ENCODE results near the gene SYNPO. TPM values are rescaled to one million over a fixed set of nuclear protein-coding genes. Genes with fewer than 3 reads are reported as not detected.

Gene SYNPO
- polyA plus RNA-seq, 1 of the 3 experiments (the other 2 are of a cell fraction), result 5.1 TPM

DNA sequence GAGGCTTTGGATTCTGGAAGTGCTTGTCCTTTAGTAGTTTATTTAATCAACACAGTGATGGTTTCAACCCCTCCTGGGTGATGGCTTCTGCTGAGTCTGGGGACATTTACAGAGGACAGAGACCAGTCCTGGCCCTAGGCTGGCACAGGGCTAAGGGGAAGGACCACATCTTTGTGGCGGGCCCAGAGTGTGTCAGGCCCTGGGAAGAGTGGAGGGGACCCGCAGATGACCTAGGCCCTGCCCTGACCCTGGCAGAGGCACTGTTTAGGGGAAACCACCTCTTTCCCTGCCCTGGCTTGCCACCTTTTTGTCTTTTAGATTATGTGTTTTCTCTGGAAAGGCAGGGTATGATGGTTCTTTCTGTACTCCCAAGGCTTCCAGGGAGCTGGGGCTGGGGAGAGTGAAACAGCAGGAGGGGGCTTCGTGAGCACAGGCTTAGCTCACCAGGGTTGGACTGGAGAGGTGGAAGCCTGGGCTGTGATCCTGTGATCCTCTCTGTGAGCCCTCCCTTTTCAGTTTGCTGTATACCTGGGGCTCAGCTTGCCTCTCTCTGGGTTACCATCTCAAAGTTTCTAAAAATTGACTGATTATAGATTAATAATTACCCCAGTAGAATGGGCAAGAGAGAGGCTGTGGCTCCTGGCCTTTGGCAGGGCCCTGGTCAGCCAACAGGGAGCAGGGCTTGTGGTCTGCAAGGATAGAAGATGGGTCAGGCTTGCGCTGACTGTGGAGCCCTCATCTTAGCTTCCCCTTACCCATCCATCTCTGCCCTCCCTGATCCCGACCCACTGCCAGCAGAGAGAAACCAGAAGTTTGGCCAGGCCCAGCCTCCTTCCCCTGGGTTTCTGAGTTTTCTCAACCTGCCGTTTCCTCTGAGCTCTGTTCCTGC lies 1.7 kb upstream of the SYNPO start:
- TF ChIP-seq GABPA (IDR thresholded peaks at IDR 0.05; ENCODE audit: low read depth) (no peak), TEAD4 (IDR thresholded peaks at IDR 0.05; ENCODE audit: borderline replicate concordance, insufficient read depth) (no peak), TCF12 (IDR thresholded peaks at IDR 0.05) (no peak)
- TF ChIP-seq, protein P1, sequence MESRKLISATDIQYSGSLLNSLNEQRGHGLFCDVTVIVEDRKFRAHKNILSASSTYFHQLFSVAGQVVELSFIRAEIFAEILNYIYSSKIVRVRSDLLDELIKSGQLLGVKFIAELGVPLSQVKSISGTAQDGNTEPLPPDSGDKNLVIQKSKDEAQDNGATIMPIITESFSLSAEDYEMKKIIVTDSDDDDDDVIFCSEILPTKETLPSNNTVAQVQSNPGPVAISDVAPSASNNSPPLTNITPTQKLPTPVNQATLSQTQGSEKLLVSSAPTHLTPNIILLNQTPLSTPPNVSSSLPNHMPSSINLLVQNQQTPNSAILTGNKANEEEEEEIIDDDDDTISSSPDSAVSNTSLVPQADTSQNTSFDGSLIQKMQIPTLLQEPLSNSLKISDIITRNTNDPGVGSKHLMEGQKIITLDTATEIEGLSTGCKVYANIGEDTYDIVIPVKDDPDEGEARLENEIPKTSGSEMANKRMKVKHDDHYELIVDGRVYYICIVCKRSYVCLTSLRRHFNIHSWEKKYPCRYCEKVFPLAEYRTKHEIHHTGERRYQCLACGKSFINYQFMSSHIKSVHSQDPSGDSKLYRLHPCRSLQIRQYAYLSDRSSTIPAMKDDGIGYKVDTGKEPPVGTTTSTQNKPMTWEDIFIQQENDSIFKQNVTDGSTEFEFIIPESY (IDR thresholded peaks at IDR 0.05; ENCODE audit: borderline replicate concordance, low read depth), result no peak
- WGBS (ENCODE audit: low lambda C conversion rate), result 68% methylated on average over 5 of the region's 6 CpGs
- Histone ChIP-seq H4K20me1 (ENCODE audit: insufficient read depth) (no peaks in the 10 kb centered on the region), H3K79me2 (ENCODE audit: insufficient read depth) (peaks cover 16% of the 10 kb centered on the region; the same call in 1 of the 2 replicates), H2AFZ (ENCODE audit: low read depth) (no peak overlapping the region), H3K4me1 (ENCODE audit: control insufficient read depth in 1 of 2, insufficient read depth in 2 of 2, low read depth in 1 of 2, low read length in 1 of 2) (peaks cover 65 to 77% of the 10 kb centered on the region in 2 experiments), H3K36me3 (replicated peaks in 1 of 2; ENCODE audit: control insufficient read depth in 1 of 2, insufficient read depth in 2 of 2, low read length in 1 of 2) (no peaks in the 10 kb centered on the region), H3K4me3 (ENCODE audit: low read depth in 2 of 2, low read length in 1 of 2) (no peak overlapping the region), H3F3A (replicated peaks; ENCODE audit: insufficient read depth) (peaks cover 52% of the 10 kb centered on the region), H3K4me2 (no peak overlapping the region), H3K27ac (ENCODE audit: low read depth in 2 of 2, low read length in 1 of 2) (peak overlapping the region; percentile 92 to 94; a peak in 2 of 4 replicates), H3K9me3 (no peaks in the 10 kb centered on the region), H3K9ac (no peak overlapping the region), H3K9me2 (no peaks in the 10 kb centered on the region), H3K27me3 (ENCODE audit: insufficient read depth) (no peaks in the 10 kb centered on the region)
- CTCF ChIA-PET, result interaction anchor here (1.0 to 3.1 kb wide), 8 partner anchors 12 to 179 kb away, joined by 3 to 8 read pairs (median 6); no protein-coding TSS in a partner anchor
- POLR2A ChIA-PET, result interaction anchor here (1.7 kb wide), 1 partner anchor 22 kb away, joined by 4 read pairs; no protein-coding TSS in a partner anchor
- DNase-seq, result no peak

GRCh38 chr5:150639377-150639692 lies 1.1 kb upstream of the SYNPO start:
- WGBS (ENCODE audit: low lambda C conversion rate), result 80% methylated on average over 3 of the region's 3 CpGs
- Histone ChIP-seq H4K20me1 (ENCODE audit: insufficient read depth) (no peaks in the 10 kb centered on the region), H3K27me3 (ENCODE audit: insufficient read depth) (no peaks in the 10 kb centered on the region), H3K4me2 (no peak overlapping the region), H3K9ac (no peak overlapping the region), H2AFZ (ENCODE audit: low read depth) (no peak overlapping the region), H3K36me3 (replicated peaks in 1 of 2; ENCODE audit: control insufficient read depth in 1 of 2, insufficient read depth in 2 of 2, low read length in 1 of 2) (no peaks in the 10 kb centered on the region), H3K9me2 (no peaks in the 10 kb centered on the region), H3K4me3 (ENCODE audit: low read depth in 2 of 2, low read length in 1 of 2) (no peak overlapping the region), H3K4me1 (ENCODE audit: control insufficient read depth in 1 of 2, insufficient read depth in 2 of 2, low read depth in 1 of 2, low read length in 1 of 2) (peaks cover 70 to 81% of the 10 kb centered on the region in 2 experiments), H3K9me3 (no peaks in the 10 kb centered on the region), H3F3A (replicated peaks; ENCODE audit: insufficient read depth) (peaks cover 52% of the 10 kb centered on the region), H3K79me2 (ENCODE audit: insufficient read depth) (peaks cover 22% of the 10 kb centered on the region), H3K27ac (ENCODE audit: low read depth in 2 of 2, low read length in 1 of 2) (peak overlapping the region; percentile 92 to 94; a peak in 3 of 4 replicates)
- DNase-seq, result no peak
- TF ChIP-seq RCOR1 (IDR thresholded peaks at IDR 0.05; ENCODE audit: low read length) (no peak), NRF1 (IDR thresholded peaks at IDR 0.05; ENCODE audit: low read depth, low read length) (no peak), RFX5 (IDR thresholded peaks at IDR 0.05; ENCODE audit: low read length) (no peak), MXI1 (IDR thresholded peaks at IDR 0.05; ENCODE audit: low read depth, low read length) (no peak)
- ChIA-PET POLR2A (interaction anchor here (1.7 kb wide), 1 partner anchor 23 kb away, joined by 4 read pairs; no protein-coding TSS in a partner anchor), CTCF (interaction anchor here (1.0 to 3.1 kb wide), 6 partner anchors 12 to 180 kb away, joined by 3 to 8 read pairs (median 4); no protein-coding TSS in a partner anchor)

Measured in SK-N-SH (cell line).